GM19023 (cell line): Measurements from ENCODE around the gene DAPK3.
"Not testable (repeated sequence)": the region's sequence is repeated elsewhere in the genome, so short reads cannot be mapped to it uniquely, and the experiment has no call there.

Experiments used
- ATAC-seq: cut with Tn5 transposase; IDR thresholded peaks from one replicate; pipeline ENCODE4 v1.9.1; 2021; ENCODE audit warnings: mild to moderate bottlenecking, moderate library complexity; ENCODE audit not compliant: unreplicated experiment

The DAPK3 gene

GRCh38 chr19:3979289-3979673 is 8.4 kb upstream of the DAPK3 start:
- ATAC-seq = no peak

- ATAC-seq = no peak
These were observed 7.2 kb upstream of the DAPK3 start for GRCh38 chr19:3978145-3978544.

- no peak for ATAC-seq
These were observed 6.6 kb upstream of the DAPK3 start for GRCh38 chr19:3977242-3978143.

- ATAC-seq = no peak
These were observed 5.8 kb upstream of the DAPK3 start for GRCh38 chr19:3976495-3977241.

GRCh38 chr19:3975637-3976087 is 4.8 kb upstream of the DAPK3 start:
- no peak for ATAC-seq

GRCh38 chr19:3975144-3975543 is 4.2 kb upstream of the DAPK3 start:
- ATAC-seq = no peak

GRCh38 chr19:3970313-3970807 is 539 bp downstream of the DAPK3 start:
- no peak for ATAC-seq

- no peak for ATAC-seq
These were observed 1.2 kb downstream of the DAPK3 start for GRCh38 chr19:3969435-3970312.

- no peak for ATAC-seq
These were observed 2.1 kb downstream of the DAPK3 start for GRCh38 chr19:3968556-3969434.

GRCh38 chr19:3967983-3968382 is 2.9 kb downstream of the DAPK3 start:
- ATAC-seq = not testable (repeated sequence)

GRCh38 chr19:3966051-3967017 is 4.6 kb downstream of the DAPK3 start:
- ATAC-seq = no peak

- ATAC-seq = no peak
These were observed 6.4 kb downstream of the DAPK3 start for GRCh38 chr19:3964256-3965194.

GRCh38 chr19:3963458-3964255 is 7.2 kb downstream of the DAPK3 start:
- no peak for ATAC-seq

- ATAC-seq = no peak
These were observed 9.9 kb downstream of the DAPK3 start for GRCh38 chr19:3961007-3961406.

GRCh38 chr19:3959766-3960131 is 11.2 kb downstream of the DAPK3 start:
- ATAC-seq = no peak

GRCh38 chr19:3958836-3959765 is 11.8 kb downstream of the DAPK3 start:
- ATAC-seq = no peak
